Naive thymus-derived CD4-positive, alpha-beta T cell (primary cell): Measurements from ENCODE around the gene RAB6A. TPM values are rescaled to one million over a fixed set of nuclear protein-coding genes. Genes with fewer than 3 reads are reported as not detected.
A peak's percentile ranks its signal among the peaks of the same experiment; 100 is the strongest.

Experiments used
- ATAC-seq: fragments of 150-1000 bp; cut with Tn5 transposase; 2 replicates; pipeline ENCODE4 v1.10.0; 2021; ENCODE audit warnings: mild to moderate bottlenecking, moderate library complexity
- CTCF ChIA-PET: fragments of 350-600 bp; sonication (Branson Sonifier 250); formaldehyde crosslinking; loops from one replicate; lab custom pipeline; 2021; ENCODE audit warnings: antibody characterized with exemption; lab: Charles Lee
- POLR2A ChIA-PET: fragments of 350-600 bp; sonication (Branson Sonifier 250); formaldehyde crosslinking; loops from one replicate; lab custom pipeline; 2021; ENCODE audit warnings: antibody characterized with exemption, inconsistent platforms; lab: Charles Lee
- DNase-seq, 9 donors: peaks; one replicate each; pipeline versions ENCODE4 v3.0.0 to v3.0.0-alpha.2; 2020 to 2022; ENCODE audit warnings: mixed read lengths in 1 of 9
- H3K27ac ChIP-seq: one replicate; pipeline ENCODE4 v1.7.0; 2013; ENCODE audit warnings: mild to moderate bottlenecking, low read depth, low read length, moderate library complexity
- H3K27me3 ChIP-seq, 2 donors: one replicate each; pipeline ENCODE4 v1.7.0; 2013; ENCODE audit warnings: low read length in 2 of 2, mild to moderate bottlenecking in 2 of 2, moderate library complexity in 2 of 2; ENCODE audit not compliant: control insufficient read depth in 2 of 2, insufficient read depth in 2 of 2
- H3K36me3 ChIP-seq, 3 experiments: 1 replicate in 2 of 3; 2 replicates in 1 of 3; pipeline ENCODE4 v1.7.0; 2013; ENCODE audit warnings: low read length in 3 of 3, mild to moderate bottlenecking in 3 of 3, moderate library complexity in 1 of 3; ENCODE audit not compliant: insufficient read depth in 3 of 3, control insufficient read depth in 2 of 3
- H3K4me1 ChIP-seq, 2 donors: one replicate each; pipeline ENCODE4 v1.7.0; 2013; ENCODE audit warnings: low read length in 2 of 2, mild to moderate bottlenecking in 2 of 2, moderate library complexity in 1 of 2; ENCODE audit not compliant: control insufficient read depth in 2 of 2, insufficient read depth in 2 of 2
- H3K4me3 ChIP-seq: 2 replicates; pipeline ENCODE4 v1.7.0; 2013; ENCODE audit warnings: mild to moderate bottlenecking, low read length
- H3K9me3 ChIP-seq, 3 experiments: 1 replicate in 2 of 3; 2 replicates in 1 of 3; pipeline ENCODE4 v1.7.0; 2013; ENCODE audit warnings: low read length in 3 of 3; ENCODE audit not compliant: control insufficient read depth in 2 of 3
- H3K27ac Mint-ChIP-seq, 9 donors: one replicate each; pipeline ENCODE4 v1.8.0; 2020 to 2022; ENCODE audit warnings: mixed read lengths in 9 of 9, mild to moderate bottlenecking in 8 of 9, moderate library complexity in 5 of 9, inconsistent platforms in 2 of 9
- H3K27me3 Mint-ChIP-seq, 5 donors: one replicate each; pipeline ENCODE4 v1.8.0; 2021 to 2022; ENCODE audit warnings: mixed read lengths in 5 of 5, mild to moderate bottlenecking in 1 of 5
- H3K36me3 Mint-ChIP-seq, 5 donors: one replicate each; pipeline ENCODE4 v1.8.0; 2020 to 2022; ENCODE audit warnings: mixed read lengths in 5 of 5, mild to moderate bottlenecking in 3 of 5, inconsistent platforms in 1 of 5
- H3K4me1 Mint-ChIP-seq, 7 donors: one replicate each; pipeline ENCODE4 v1.8.0; 2020 to 2022; ENCODE audit warnings: mixed read lengths in 7 of 7, mild to moderate bottlenecking in 3 of 7, inconsistent platforms in 1 of 7
- H3K4me3 Mint-ChIP-seq, 10 donors: one replicate each; pipeline ENCODE4 v1.8.0; 2020 to 2022; ENCODE audit warnings: mild to moderate bottlenecking in 10 of 10, mixed read lengths in 10 of 10, moderate library complexity in 6 of 10, inconsistent platforms in 2 of 10
- H3K9me3 Mint-ChIP-seq, 11 donors: one replicate each; pipeline ENCODE4 v1.8.0; 2020 to 2022; ENCODE audit warnings: mixed read lengths in 11 of 11, mild to moderate bottlenecking in 4 of 11, inconsistent platforms in 1 of 11, moderate library complexity in 1 of 11
- intact Hi-C, 2 donors: fragments of 100-400 bp; cut with micrococcal nuclease; formaldehyde crosslinking; loops; one replicate each; pipeline ENCODE4 v1.15.1; 2023
- polyA plus RNA-seq, 2 donors: library from polyadenylated mRNA; unstranded; fragments of 300-500 nt; fragmentation: Illumina TruSeq; gene quantifications; one replicate each; pipeline ENCODE4 v1.2.3, GENCODE V29; 2021
- total RNA-seq, 6 experiments: library from RNA in 5 of 6; stranded (reverse) in 5 of 6; gene quantifications; 1 replicate in 5 of 6; 2 replicates in 1 of 6; pipeline ENCODE4 v1.2.3 and lab custom pipeline; 2021 to 2026

Gene RAB6A
- total and polyA plus RNA-seq, 7 experiments from 2014 or later, result 54.9 to 94.5 (median 80.0) TPM

GRCh38 chr11:73729594-73730206 is 31.2 kb downstream of the RAB6A start:
- CTCF ChIA-PET, result interaction anchor here (0.6 kb wide), 1 partner anchor 14 kb away, joined by 3 read pairs; no protein-coding TSS in a partner anchor
- H3K36me3 ChIP-seq, result peaks cover under 1 to 4% (median 3%) of the 10 kb centered on the region in 3 experiments
- H3K27ac ChIP-seq, result no peak overlapping the region
- Mint-ChIP-seq H3K4me3 (no peak overlapping the region), H3K4me1 (peaks cover 9 to 37% (median 31%) of the 10 kb centered on the region in 7 donors), H3K9me3 (no peaks in the 10 kb centered on the region), H3K27ac (peak overlapping the region in 5 of 9 donors; percentile 32 to 72 (median 51)), H3K36me3 (peaks cover 0 to 30% (median 20%) of the 10 kb centered on the region in 5 donors), H3K27me3 (no peaks in the 10 kb centered on the region)
- H3K9me3 ChIP-seq, result no peaks in the 10 kb centered on the region
- DNase-seq, result peak in 1 of 9 donors; percentile 9
- H3K4me3 ChIP-seq, result no peak overlapping the region
- POLR2A ChIA-PET, result no interaction called here
- intact Hi-C loops, result loop anchor here in 1 of 2 donors (10.0 kb wide), 1 partner anchor 645 kb away; no protein-coding TSS in a partner anchor
- H3K27me3 ChIP-seq, result no peaks in the 10 kb centered on the region
- ATAC-seq, result no peak
- no peaks in the 10 kb centered on the region for H3K4me1 ChIP-seq

DNA sequence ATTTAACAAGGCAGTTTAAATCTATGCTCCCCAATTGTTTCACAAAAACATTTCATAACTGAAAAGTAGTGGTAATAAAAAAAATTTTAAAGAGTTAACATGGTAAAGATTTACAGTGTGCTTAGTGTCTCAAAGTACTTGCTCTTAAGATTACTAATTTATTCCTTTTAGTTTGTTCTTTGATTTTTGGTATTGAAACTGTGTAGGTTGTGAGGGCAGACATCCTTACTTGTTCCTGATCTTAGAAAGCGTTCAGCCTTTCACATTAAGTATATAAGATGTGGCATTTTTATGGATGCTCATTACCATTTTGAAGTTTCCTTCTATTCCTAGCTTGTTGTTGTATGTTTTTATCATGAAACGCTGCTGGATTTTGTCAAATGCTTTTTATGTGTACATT is 32.9 kb downstream of the RAB6A start:
- Histone ChIP-seq H3K9me3 (no peaks in the 10 kb centered on the region), H3K4me1 (no peaks in the 10 kb centered on the region), H3K36me3 (peaks cover 0 to 4% (median 3%) of the 10 kb centered on the region in 3 experiments), H3K27me3 (no peaks in the 10 kb centered on the region), H3K27ac (no peak overlapping the region), H3K4me3 (no peak overlapping the region)
- H3K4me3 Mint-ChIP-seq, result no peak overlapping the region
- H3K9me3 Mint-ChIP-seq, result no peaks in the 10 kb centered on the region
- intact Hi-C loops, result no loop called here
- ATAC-seq (no peak), DNase-seq (no peak)
- H3K36me3 Mint-ChIP-seq, result peaks cover 0 to 32% (median 21%) of the 10 kb centered on the region in 5 donors
- ChIA-PET POLR2A (no interaction called here), CTCF (no interaction called here)
- no peaks in the 10 kb centered on the region for H3K27me3 Mint-ChIP-seq
- peak overlapping the region in 4 of 9 donors; percentile 11 to 30 (median 20) for H3K27ac Mint-ChIP-seq
- H3K4me1 Mint-ChIP-seq, result peaks cover 9 to 31% (median 26%) of the 10 kb centered on the region in 7 donors

DNA sequence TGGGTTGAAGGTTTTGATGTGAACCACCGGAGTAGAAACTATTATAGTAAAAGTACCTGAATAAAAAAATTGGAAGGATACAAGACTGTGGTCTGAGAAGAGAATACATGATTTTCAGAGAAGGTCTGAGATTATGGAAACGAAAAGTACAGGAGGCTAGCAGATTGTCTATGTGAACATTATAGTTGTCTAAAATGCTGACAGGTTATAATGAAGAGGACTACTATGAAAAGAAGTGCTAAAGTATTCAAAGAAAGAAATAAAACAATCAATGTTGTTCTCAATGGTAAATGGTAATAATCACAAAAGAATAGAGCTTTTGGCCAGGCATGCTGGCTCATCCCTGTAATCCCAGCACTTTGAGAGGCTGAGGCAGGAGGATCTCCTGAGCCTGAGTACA is 34.0 kb downstream of the RAB6A start:
- H3K4me3 ChIP-seq, result no peak overlapping the region
- ChIA-PET CTCF (no interaction called here), POLR2A (interaction anchor here (0.6 kb wide), 1 partner anchor 1586 kb away, joined by 4 read pairs; no protein-coding TSS in a partner anchor)
- no peaks in the 10 kb centered on the region for H3K9me3 ChIP-seq
- H3K4me1 Mint-ChIP-seq, result peaks cover 9 to 31% (median 25%) of the 10 kb centered on the region in 7 donors
- H3K27me3 ChIP-seq, result no peaks in the 10 kb centered on the region
- no peaks in the 10 kb centered on the region for H3K4me1 ChIP-seq
- peaks cover 0 to 4% (median 3%) of the 10 kb centered on the region in 3 experiments for H3K36me3 ChIP-seq
- intact Hi-C loops, result no loop called here
- H3K36me3 Mint-ChIP-seq, result peaks cover 0 to 35% (median 21%) of the 10 kb centered on the region in 5 donors
- no peaks in the 10 kb centered on the region for H3K27me3 Mint-ChIP-seq
- no peak overlapping the region for H3K4me3 Mint-ChIP-seq
- no peak overlapping the region for H3K27ac ChIP-seq
- H3K27ac Mint-ChIP-seq, result peak overlapping the region in 2 of 9 donors; percentile 3 to 7
- ATAC-seq (no peak), DNase-seq (no peak)
- H3K9me3 Mint-ChIP-seq, result no peaks in the 10 kb centered on the region

DNA sequence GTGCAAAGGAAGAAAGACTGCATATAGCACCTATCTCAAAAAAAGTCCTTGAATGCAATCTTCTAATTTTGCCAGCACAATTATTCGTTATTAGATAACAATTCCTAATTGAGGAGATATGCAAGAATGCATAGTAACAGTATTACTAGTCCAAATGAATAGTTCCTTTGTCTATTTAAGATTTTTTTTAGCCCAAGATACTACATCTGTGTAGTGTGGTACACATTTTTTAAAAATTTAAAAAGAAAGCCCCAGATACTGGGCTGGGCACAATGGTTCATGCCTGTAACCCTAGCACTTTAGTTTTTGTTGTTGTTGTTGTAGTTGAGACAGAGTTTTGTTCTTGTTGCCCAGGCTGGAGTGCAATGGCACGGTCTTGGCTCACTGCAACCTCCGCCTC is 43.7 kb downstream of the RAB6A start:
- ChIA-PET CTCF (no interaction called here), POLR2A (no interaction called here)
- peaks cover 5 to 26% (median 22%) of the 10 kb centered on the region in 5 donors for H3K36me3 Mint-ChIP-seq
- H3K9me3 Mint-ChIP-seq, result no peaks in the 10 kb centered on the region
- DNase-seq, result no peak
- no peak overlapping the region for H3K4me3 Mint-ChIP-seq
- H3K9me3 ChIP-seq, result no peaks in the 10 kb centered on the region
- no peaks in the 10 kb centered on the region for H3K27me3 Mint-ChIP-seq
- no peaks in the 10 kb centered on the region for H3K27me3 ChIP-seq
- no peak overlapping the region for H3K27ac ChIP-seq
- no peak overlapping the region for H3K27ac Mint-ChIP-seq
- H3K36me3 ChIP-seq, result peaks cover 0 to 21% (median 0%) of the 10 kb centered on the region in 3 experiments
- intact Hi-C loops, result no loop called here
- ATAC-seq, result no peak
- peaks cover 0 to 18% (median 5%) of the 10 kb centered on the region in 7 donors for H3K4me1 Mint-ChIP-seq
- no peaks in the 10 kb centered on the region for H3K4me1 ChIP-seq
- no peak overlapping the region for H3K4me3 ChIP-seq

GRCh38 chr11:73716153-73717056 is 44.5 kb downstream of the RAB6A start:
- no peaks in the 10 kb centered on the region for H3K9me3 ChIP-seq
- H3K27ac Mint-ChIP-seq, result peak overlapping the region; percentile 10 to 54 (median 17)
- no peak overlapping the region for H3K4me3 Mint-ChIP-seq
- peaks cover 5 to 26% (median 18%) of the 10 kb centered on the region in 5 donors for H3K36me3 Mint-ChIP-seq
- POLR2A ChIA-PET, result no interaction called here
- DNase-seq (peak in 2 of 9 donors; percentile 5 to 15), ATAC-seq (peak; percentile 58)
- CTCF ChIA-PET, result no interaction called here
- intact Hi-C loops, result no loop called here
- H3K36me3 ChIP-seq, result peaks cover 0 to 21% (median 0%) of the 10 kb centered on the region in 3 experiments
- H3K27me3 Mint-ChIP-seq, result no peaks in the 10 kb centered on the region
- H3K4me1 ChIP-seq, result no peaks in the 10 kb centered on the region
- H3K9me3 Mint-ChIP-seq, result no peaks in the 10 kb centered on the region
- H3K4me1 Mint-ChIP-seq, result peaks cover 0 to 15% (median 5%) of the 10 kb centered on the region in 7 donors
- no peaks in the 10 kb centered on the region for H3K27me3 ChIP-seq
- H3K4me3 ChIP-seq, result no peak overlapping the region
- no peak overlapping the region for H3K27ac ChIP-seq

DNA sequence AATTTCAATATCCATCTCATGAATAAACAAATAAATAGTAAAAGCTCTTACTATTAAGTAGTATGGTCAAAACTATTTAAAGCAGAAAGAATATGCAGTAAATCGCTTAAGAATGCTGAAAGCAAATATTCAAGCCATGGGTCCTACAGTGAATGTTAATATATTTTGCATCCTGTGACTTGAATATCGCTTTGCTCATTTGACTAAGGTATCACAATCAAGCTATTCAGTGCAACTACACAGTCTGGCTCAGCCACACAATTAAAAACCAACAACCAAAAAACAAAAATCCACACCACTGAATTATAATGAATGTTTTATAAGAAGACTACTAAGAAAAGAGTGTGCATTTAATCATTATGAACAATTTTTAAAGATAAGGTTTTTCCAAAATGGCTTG is 45.3 kb downstream of the RAB6A start:
- ATAC-seq (no peak), DNase-seq (no peak)
- peaks cover 1 to 24% (median 11%) of the 10 kb centered on the region in 5 donors for H3K36me3 Mint-ChIP-seq
- H3K4me3 Mint-ChIP-seq, result no peak overlapping the region
- Histone ChIP-seq H3K36me3 (peaks cover 0 to 26% (median 0%) of the 10 kb centered on the region in 3 experiments), H3K9me3 (no peaks in the 10 kb centered on the region), H3K4me3 (no peak overlapping the region), H3K27me3 (no peaks in the 10 kb centered on the region), H3K27ac (no peak overlapping the region), H3K4me1 (no peaks in the 10 kb centered on the region)
- no peaks in the 10 kb centered on the region for H3K27me3 Mint-ChIP-seq
- POLR2A ChIA-PET, result no interaction called here
- peak overlapping the region in 2 of 9 donors; percentile 12 to 38 for H3K27ac Mint-ChIP-seq
- H3K9me3 Mint-ChIP-seq, result no peaks in the 10 kb centered on the region
- CTCF ChIA-PET, result interaction anchor here (0.7 kb wide), 1 partner anchor 14 kb away, joined by 3 read pairs; no protein-coding TSS in a partner anchor
- intact Hi-C loops, result no loop called here
- peaks cover 0 to 15% (median 5%) of the 10 kb centered on the region in 7 donors for H3K4me1 Mint-ChIP-seq
